GM13976 (cell line): ENCODE measurements around the gene SWT1.
"Not testable (repeated sequence)": the region's sequence is repeated elsewhere in the genome, so short reads cannot be mapped to it uniquely, and the experiment has no call there.

Experiments
- DNase-seq: peaks from one replicate; pipeline ENCODE4 v3.0.0; 2012; ENCODE audit warnings: low spot score
- in situ Hi-C: fragments of 300-500 bp; cut with MboI; formaldehyde crosslinking; loops from one replicate; pipeline ENCODE4 v1.12.0; 2022; ENCODE audit warnings: low sequenced_read_pairs, mixed read lengths, inconsistent platforms; ENCODE audit not compliant: unreplicated experiment
- TF ChIP-seq, protein P1 (sequence below): IDR thresholded peaks from 2 replicates; pipeline ENCODE4 v1.5.1; 2012; ENCODE audit warnings: borderline replicate concordance, mild to moderate bottlenecking; ENCODE audit not compliant: insufficient read depth; ENCODE audit errors: extremely low read depth, missing control alignments, control extremely low read depth

Gene SWT1

DNA sequence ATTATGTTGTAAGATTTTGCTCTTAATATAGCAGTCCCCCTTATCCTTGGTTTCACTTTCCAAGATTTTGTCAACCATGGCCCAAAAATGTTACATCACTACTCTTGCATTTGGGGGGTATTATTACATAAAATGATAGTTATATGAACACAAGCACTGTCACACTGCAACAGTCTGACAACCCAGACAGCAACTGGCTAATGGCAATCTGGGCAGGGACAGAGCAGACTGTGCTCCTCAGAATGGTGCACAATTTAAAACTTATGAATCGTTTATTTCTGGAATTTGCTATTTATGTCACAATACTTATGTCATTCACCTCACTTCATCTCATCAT, 162.1 kb downstream of the SWT1 start:
- in situ Hi-C loops: loop anchor here (10.0 kb wide), 1 partner anchor 356 kb away; no protein-coding TSS in a partner anchor
- DNase-seq: no peak
- TF ChIP-seq, protein P1, sequence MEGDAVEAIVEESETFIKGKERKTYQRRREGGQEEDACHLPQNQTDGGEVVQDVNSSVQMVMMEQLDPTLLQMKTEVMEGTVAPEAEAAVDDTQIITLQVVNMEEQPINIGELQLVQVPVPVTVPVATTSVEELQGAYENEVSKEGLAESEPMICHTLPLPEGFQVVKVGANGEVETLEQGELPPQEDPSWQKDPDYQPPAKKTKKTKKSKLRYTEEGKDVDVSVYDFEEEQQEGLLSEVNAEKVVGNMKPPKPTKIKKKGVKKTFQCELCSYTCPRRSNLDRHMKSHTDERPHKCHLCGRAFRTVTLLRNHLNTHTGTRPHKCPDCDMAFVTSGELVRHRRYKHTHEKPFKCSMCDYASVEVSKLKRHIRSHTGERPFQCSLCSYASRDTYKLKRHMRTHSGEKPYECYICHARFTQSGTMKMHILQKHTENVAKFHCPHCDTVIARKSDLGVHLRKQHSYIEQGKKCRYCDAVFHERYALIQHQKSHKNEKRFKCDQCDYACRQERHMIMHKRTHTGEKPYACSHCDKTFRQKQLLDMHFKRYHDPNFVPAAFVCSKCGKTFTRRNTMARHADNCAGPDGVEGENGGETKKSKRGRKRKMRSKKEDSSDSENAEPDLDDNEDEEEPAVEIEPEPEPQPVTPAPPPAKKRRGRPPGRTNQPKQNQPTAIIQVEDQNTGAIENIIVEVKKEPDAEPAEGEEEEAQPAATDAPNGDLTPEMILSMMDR: no peak

DNA sequence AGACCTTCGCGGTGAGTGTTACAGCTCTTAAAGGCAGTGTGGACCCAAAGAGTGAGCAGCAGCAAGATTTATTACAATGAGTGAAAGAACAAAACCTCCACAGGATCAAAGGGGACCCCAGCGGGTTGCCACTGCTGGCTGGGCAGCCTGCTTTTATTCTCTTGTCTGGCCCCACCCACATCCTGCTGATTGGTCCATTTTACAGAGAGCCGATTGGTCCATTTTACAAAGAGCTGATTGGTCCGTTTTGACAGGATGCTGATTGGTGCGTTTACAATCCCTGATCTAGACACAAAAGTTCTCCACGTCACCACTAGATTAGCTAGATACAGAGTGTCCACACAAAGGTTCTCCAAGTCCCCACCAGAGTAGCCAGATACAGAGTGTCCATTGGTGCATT, 164.1 kb downstream of the SWT1 start:
- in situ Hi-C loops, DNase-seq: not testable (repeated sequence)

DNA sequence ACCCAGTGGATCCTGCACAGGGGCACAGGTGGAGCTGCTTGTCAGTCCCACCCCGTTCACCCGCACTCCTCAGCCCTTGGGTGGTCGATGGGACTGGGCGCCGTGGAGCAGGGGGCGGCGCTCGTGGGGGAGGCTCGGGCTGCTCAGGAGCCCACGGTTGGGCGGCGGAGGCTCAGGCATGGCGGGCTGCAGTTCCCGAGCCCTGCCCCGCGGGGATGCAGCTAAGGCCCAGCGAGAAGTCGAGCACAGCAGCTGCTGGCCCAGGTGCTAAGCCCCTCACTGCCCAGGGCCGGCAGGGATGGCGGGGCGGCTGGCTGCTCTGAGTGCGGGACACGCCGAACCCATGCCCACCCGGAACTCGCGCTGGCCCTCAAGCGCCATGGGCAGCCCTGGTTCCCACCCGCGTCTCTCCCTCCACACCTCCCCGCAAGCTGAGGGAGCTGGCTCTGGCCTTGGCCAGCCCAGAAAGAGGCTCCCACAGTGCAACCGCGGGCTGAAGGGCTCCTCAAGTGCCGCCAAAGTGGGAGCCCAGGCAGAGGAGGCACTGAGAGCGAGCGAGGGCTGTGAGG, 164.8 kb downstream of the SWT1 start:
- DNase-seq, in situ Hi-C loops: not testable (repeated sequence)

DNA sequence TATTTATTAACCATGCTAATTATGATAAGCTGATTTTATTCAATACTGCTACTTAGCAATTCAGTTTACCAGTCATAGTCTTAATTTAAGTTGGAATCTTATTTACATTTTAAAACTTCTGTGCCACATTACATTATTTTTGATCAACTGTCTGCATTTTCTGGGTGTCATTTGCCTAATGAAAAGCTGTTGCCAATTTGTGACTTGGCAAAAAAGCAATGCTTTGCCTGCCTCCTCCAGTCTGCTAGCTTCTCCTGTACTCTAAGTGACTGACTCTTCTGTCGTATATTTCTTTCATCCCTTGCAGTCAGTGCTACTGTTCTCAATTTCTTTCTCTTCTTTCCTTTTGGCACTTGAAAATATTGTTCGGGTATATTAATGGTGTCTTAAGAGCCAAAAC, 165.7 kb downstream of the SWT1 start:
- TF ChIP-seq, protein P1: no peak
- DNase-seq: no peak
- in situ Hi-C loops: no loop called here

DNA sequence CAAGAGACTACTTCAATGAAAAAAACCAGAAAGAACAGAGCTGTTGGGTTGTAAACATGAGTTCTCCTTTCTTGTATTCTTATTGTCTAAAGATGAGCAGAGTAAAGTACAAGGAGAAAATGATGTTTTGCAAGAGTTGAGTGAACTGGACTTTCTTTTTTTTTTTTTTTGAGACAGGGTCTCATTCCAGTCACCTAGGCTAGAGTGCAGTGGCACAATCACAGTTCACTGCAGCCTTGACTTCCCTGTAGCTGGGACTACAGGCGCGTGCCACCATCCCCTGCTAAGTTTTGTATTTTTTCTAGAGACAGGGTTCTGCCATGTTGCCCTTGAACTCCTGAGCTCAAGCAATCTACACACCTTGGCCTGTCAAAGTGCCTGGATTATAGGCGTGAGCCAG, 167.2 kb downstream of the SWT1 start:
- TF ChIP-seq, protein P1: no peak
- no peak for DNase-seq
- in situ Hi-C loops: no loop called here

DNA sequence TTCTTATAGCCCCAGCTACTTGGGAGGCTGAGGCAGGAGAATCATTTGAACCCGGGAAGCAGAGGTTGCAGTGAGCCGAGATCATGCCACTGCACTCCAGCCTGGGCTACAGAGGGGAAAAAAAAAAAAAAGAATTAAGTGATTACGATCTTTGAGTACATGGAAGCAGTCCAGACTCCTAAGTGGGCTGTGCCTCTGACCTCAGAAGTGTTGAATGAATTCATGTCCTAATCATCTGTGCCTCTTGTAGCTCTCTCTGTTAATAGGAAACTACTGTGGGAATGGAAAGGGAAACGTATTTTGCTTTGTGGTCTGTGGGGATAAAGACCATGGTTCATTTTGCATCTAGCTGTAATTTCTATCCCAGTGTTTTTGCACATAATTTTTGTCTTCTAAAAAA, 168.4 kb downstream of the SWT1 start:
- in situ Hi-C loops: no loop called here
- DNase-seq: no peak
- TF ChIP-seq, protein P1: no peak

DNA sequence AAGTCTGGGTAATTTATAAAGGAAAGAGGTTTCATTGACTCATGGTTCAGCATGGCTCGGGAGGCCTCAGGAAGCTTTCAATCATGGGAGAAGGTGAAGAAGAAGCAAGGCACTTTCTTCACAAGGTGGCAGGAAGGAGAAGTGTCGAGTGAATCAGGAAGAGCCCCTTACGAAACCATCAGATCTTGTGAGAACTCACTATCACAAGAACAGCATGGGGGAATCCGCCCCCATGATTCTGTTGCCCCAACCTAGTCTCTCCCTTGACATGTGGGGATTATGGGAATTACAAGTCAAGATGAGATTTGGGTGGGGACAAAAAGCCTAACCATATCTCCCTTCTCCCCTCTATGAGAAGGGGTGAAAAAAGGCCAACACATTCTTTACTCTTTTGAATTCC, 171.3 kb downstream of the SWT1 start:
- TF ChIP-seq, protein P1: no peak
- DNase-seq: no peak
- in situ Hi-C loops: no loop called here

DNA sequence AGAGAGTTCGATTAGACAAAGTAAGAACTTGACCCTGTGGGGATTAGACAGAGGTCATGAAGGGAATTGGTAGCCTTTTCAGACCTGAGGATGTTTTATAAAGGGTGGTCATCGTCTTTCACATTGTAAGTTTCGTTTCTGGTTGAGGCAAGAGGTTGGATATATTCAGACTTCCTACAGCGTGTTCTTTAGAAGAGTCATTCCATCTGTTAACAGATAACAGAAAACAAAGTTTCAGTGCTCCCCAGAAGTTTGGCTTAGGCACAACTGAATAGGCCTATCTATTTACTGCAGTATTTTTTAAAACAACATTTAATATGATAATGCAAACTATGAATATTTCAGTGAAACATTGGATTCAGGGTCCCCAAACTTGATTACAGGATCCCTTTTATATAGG, 177.2 kb downstream of the SWT1 start:
- DNase-seq: no peak
- in situ Hi-C loops: no loop called here
- TF ChIP-seq, protein P1: no peak
